Stimulated activated CD4-positive, alpha-beta T cell treated with anti-CD3 and anti-CD28 coated beads, Interleukin-4, amount 100 ng/mL, for 4 hours (primary cell): Measurements from ENCODE around the gene CRTAC1.

ENCODE experiments used
- DNase-seq, 2 experiments: peaks; one replicate each; pipeline ENCODE4 v3.0.0-alpha.2; 2020

Gene CRTAC1

DNA sequence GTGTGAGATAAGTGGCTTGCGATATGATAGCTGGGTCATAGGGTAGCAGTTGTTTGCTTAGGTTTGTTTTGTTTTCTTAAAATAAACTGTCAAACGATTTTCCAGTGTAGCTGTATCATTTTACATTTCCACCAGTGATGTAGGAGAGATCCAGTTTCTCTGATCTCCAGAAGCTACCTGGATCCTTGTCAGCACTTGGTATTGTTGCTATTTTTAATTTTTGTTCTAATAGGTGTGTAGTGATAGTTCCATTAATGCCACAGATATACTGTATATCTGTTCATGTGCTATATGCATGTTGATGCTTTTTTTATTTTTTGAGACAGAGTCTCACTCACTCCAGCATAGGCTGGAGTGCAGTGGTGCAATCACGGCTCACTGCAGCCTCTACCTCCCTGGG, 136.3 kb downstream of the CRTAC1 start:
- DNase-seq = no peak

DNA sequence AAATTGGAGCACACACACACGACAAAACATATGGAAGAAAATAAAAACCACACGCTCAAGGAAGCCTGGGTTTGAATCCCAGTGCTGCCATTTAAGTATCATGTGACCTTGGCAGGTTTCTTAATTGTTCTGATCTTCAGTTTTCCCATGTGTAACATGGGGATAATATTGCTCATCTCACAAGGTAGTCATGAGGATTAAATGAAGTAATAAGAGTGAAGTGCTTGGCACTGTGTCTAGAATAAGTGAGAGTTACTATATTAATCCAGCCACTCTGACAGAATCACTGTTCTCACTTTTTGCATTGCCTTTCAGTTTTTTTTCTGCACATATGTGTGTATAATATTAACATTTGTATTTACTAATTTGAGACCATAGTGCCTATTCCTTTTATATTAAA, 137.5 kb downstream of the CRTAC1 start:
- DNase-seq = no peak

DNA sequence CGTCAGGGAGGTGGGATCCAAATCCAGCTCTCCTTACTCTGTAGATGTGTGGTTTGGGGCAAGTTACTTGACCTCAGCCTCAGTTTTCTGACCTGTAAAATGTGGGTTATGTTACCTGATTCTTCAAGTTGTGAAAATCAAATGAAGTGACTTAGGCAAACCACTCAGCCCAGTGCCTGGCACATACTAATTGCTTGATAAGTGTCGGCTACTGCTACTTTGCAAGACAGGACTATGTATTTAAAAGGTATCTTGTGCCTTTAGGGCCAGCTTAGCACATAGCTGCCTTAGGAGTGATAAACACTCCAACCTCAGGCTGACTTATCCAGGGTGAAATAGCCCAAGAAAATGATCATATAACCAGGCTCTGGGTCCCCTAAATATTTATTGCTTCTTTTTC, 137.9 kb downstream of the CRTAC1 start:
- no peak for DNase-seq

DNA sequence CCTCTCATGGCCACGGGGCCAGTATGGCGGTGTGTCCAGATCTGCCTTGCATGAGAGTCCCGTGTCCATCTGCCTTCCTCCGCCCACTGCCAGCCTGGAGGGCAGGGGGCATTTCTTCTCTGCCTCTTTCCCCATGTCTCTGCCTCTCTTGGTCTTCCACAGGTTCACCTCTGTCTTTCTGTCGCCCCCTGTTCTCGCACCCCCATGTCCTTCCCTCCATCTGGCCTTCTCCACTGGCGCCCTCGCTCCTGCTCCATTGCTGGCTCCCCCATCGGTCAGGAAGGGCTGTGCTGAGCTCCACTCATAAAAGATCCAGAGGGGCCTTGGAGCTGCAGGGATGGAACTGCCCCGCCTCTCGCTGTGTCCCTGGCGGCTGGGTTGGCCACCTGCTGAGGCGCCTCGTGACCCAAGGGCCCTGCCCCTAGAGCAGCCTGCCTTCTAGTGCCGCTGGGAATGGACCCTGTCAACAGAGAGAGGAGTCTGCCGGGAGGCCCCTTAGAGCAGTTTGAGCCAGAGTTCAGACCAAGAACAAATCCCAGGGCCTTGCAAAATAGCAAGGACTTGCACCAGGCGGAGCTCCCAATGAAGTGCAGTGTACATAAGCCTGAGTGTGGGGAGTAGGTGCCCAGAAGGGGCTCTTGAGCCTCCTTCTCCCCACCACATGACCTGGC, 138.8 kb downstream of the CRTAC1 start:
- no peak for DNase-seq

DNA sequence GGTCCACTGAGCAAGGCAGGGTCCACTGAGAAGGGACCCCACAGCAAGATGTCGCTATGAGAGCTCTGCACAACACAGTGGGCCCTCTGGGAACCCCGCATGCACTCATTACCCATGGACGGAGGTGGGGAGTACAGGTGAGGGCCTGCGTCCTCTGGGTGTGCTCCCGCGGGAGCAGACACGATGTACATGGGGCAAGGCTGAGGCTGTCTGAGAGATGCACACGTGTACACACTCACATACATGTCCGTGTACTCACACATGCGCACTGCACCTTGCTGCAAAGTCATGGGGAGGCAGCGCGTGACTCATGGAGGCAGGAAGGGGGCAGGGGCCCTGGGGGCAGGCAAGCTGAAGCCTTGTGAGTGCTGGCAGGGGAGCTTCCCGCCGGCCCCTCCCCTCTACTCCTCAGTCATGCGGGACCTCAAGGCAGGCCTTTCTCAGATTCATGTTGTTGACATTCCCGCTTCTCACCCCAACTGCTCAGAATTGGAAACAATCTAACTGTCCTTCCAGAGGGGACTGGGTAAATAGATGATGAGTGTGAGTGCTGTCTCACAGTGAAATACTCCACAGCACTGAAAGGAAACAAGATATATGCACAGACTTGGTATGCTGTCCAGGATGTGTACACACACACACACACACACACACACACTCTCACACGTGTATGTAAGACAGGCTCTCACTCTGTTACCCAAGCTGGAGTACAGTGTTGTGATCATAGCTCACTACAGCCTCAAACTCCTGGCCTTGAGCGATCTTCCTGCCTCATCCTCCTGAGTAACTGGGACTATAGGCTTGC, 140.8 kb downstream of the CRTAC1 start:
- DNase-seq = no peak

DNA sequence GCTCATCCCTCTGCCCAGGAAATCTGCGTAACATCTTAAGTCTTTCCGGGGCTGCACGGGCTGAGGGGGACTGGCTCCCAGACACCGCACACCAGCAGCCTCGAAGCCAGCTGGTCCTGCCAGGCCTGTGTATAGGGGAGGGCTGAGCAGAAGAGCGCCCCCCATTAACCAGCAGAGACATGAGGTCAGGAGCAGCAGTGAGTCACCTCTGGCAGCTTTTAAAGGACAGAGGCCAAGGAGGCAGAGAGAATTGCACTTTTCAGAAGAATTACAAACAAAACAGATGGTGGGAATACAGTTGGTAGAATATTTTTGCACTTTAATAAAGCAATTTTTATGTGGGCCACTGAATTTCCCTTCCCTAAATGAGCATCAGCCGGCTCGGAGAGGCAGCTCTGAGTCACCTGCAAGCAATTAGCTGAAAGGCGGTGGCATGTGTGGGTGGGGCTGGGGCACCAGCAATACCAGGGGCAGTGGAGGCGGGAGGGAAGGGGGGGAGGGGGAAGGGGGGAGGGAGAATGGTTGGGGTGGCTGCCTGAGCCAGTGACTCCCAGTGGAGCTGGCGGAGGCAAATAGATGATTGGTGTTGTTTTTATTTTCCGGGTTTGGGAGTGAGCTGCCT, 141.7 kb downstream of the CRTAC1 start:
- DNase-seq = peak in 1 of 2 experiments; percentile 29

DNA sequence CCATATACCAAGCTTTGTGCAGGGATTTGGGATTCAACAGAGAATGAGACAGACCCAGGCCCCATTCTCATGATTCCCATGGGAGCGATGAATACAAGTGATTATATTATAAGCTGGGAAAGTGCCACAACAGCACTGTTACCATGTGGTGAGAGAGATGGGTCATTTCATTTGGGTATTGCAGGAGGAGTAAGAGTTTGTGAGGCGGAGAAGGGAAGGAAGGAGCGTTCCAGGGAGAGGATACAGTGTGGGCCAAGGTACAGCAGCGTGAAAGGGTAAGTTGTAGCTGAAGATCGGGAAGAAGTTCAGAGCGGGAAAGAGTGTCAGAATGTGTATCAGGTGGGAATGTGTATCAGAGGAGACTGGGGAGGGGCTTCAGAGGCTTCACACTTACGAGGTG, 142.3 kb downstream of the CRTAC1 start:
- no peak for DNase-seq

DNA sequence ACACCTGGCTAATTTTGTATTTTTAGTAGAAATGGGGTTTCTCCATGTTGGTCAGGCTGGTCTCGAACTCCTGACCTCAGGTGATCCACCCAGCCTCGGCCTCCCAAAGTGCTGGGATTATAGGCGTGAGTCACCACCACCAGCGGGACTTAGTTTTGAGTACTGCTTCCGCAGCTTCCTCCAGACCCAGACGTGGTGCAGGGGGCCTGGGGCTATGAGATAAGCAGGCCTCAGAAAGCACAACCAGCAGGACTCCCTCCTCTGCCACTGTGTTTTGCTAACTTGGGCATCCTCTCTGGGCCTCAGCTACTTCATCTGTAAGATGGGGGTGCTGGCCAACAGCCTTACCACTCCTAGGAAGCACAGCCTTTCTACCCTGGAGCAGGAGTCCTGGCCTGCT, 143.0 kb downstream of the CRTAC1 start:
- DNase-seq = no peak

DNA sequence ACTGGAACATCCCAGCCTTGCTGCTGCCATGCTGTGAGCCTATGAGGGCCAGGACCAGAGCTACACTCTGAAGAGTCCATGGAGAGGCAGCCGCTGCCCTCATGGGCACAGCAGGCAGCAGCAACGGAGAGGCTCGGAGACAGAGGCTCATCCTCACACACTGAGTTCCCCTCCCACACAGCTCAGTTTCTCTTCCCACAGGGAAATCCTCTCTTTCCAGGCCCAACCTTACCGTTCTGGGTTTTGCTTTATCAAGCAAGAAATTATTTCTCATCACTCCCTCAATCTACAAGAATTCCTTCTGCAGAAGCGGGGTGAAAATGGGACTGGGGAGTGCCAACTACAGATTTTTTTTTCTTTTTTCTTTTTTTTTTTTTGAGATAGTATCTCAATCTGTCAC, 144.1 kb downstream of the CRTAC1 start:
- DNase-seq = no peak

DNA sequence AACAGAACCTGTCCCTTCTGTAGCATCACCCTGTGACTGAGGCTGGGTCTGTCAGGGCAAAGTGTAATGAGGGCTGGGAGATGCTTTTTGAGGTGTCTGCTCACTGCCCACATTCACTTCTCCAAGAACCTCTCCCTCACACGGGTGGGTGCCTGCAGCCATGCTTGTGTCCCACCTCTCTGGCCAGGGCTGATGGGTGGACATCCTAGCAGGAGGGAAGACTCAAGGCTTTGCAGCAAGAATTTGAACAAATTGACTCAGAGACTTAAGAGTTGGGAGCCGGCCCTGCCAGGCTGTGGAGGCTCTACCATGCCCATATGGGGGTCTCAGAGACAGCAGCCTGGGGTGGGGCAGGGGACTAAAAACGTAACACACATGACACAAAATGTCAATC, 147.3 kb downstream of the CRTAC1 start:
- DNase-seq = no peak

DNA sequence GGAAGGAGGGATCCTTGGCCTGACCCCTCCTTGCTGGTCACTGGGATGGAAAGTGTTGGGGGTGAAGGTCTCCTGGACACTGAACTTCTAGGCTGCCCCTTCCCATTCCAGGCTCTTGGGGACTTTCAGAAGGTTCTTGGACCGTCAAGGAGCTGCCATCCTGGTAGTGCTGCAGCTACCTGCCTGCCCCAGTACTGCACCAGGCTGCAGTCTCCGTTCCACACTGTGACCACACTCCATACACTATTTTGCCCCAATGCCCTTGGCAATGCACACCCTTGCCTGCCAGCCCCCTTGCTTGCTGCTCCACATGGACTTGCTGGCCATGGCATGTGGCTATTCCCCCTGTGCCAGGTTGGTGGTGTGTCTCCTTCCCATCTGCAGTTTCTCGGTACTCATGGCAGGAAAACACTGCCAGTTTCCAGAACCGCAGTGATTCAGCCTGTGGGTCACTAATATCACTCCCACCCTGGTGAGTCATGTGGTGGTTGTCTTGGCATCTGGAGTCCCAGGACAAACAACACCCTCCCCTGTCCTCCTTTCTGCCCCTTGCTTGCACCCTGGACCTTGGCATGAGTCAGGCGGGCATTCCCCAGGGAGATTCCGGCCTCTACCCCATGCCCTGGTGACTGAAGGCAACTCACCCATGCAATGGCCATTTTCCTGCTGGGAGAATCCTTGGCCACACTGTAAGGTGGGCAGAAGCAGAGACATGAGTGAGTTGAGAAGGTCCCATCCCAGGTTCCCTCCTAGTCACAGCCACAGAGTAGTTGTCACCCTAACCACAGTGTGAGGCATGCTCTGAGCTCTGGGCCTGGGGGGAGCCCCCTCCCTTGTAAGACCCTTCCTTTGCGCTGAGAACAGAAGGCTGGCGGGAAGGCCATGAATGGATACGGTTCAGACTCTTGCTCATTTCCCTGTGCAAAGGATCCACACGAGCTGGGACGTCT, 148.0 kb downstream of the CRTAC1 start:
- DNase-seq = no peak

DNA sequence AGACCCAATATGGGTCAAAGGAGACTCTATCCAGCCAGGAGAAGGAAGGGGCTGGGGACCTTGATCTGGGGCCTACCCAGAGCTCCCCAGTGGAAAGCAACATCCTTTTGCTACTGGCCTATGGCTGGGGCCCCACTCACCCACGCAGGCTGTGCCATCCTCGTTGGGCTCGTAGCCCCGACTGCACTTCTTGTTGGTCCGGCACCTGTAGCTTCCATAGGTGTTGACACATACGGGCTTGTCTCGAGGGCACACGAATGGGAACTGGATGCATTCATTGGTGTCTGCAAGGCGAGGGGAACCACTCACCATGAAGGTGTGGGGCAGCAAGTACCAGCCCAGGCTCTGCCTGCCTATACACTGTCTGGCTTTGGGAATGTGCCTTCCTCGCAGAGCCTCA, 150.3 kb downstream of the CRTAC1 start:
- DNase-seq = no peak

DNA sequence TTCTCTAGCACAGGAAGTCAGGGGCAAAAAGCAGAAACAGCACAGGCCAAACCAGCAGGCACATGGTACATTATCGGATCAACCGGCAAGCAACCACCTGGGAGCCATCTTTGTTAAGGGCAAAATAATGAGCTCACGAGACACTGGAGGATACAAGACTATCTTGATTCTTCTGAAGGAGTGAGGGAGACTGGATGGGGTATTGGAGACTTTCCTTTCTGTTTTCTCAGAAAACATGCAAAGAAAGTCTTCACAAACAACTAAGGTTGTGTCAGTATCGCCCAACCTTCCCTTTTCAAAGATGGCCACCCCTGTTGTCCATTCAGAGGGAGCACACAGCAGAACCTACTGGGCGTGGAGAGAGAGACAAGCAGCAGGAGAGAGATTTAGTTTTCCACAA, 151.2 kb downstream of the CRTAC1 start:
- no peak for DNase-seq

DNA sequence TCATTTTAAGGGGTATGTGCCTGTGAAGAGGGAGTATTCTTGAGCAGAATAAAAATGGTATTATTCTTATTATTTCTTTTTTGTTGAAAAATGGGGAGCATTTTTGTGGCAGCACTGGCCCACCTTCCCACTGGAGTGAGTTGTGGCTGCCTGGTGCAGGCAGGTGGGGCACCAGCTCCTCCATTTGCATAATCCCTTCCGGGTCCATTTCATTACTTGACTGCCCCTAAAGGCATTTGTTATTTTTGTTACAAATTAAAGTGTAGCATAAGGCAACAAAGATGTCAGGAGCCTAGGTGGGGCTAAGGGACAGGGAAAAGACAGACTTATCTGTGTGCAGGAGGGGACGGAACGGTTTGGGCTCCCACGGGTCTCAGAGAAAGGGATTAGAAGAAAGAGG, 154.0 kb downstream of the CRTAC1 start:
- no peak for DNase-seq

DNA sequence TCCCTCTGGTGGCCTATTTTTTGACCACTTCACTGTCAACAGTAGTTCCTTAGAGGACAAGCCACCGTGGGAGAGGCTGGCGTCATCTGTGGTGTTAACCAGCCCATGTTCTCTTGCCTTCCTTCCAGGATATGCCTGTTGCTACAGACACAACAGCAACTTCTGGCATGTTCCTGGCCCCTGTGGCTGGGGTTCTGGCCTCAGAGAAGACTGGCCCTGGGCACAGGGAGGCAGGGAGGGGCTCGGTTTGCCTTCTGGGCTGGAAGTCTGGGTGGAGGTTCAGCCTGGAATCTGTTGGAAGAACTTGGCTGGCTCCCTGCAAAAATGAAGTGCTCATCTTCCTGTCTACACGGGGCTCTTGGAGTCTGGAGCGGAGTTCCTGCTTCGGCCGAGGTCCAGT, 155.0 kb downstream of the CRTAC1 start:
- DNase-seq = no peak

DNA sequence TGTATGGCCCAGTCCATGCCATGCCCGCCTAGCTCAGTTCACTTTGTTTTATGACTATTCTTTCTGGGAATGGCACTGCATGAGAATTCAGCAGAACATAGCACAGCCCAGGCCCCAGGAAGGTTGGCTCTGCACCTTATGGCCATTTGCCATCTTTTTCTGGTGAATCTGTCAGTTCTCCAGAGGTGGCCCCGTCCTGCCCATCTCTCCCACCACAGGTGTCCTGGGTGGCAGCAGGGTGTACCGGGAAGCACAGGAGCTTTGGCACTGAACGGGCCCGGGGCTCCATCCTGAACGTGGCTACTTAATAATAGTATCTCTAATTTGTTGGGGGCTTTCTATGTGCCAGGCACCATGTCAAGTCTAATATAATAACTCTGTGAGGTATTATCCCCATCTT, 156.1 kb downstream of the CRTAC1 start:
- DNase-seq = no peak

DNA sequence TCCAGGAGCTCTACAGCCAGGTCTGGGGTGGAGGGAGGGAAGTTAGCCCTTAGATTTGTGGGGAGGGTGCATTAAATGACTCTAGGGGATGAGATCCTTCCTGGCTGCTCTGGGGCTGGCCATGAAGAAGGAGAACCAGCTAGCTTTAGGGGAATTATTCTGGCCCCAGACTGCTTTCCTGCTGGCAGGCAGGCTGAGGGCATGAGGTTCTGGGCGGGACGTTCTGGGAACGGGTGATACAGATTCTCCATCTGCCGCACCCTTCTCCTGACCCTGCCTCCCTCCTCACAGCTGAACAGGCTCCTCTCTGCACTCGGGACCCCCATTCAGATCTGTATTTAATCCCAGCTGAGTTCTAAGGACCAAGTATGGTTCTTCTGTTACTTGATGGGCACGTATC, 156.9 kb downstream of the CRTAC1 start:
- no peak for DNase-seq

DNA sequence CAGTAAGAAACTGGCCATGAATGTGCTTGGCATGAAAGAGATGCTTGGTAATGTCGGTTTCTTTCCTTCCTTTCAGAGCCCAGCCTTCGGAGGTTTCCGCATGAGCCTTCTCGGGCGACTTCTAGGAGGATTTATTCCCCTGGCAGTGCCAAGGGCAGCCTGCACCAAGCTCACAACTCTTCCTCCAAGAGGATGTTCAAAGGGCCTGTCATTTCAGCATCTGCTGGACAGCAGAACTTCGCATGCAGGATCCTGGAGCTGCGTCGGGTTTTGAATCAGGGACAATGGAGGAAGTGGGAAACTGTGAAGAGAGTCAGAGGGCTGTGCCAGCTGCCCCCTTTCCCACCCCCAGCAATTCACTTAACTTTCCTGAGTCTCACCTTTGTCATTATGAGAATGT, 159.4 kb downstream of the CRTAC1 start:
- no peak for DNase-seq

DNA sequence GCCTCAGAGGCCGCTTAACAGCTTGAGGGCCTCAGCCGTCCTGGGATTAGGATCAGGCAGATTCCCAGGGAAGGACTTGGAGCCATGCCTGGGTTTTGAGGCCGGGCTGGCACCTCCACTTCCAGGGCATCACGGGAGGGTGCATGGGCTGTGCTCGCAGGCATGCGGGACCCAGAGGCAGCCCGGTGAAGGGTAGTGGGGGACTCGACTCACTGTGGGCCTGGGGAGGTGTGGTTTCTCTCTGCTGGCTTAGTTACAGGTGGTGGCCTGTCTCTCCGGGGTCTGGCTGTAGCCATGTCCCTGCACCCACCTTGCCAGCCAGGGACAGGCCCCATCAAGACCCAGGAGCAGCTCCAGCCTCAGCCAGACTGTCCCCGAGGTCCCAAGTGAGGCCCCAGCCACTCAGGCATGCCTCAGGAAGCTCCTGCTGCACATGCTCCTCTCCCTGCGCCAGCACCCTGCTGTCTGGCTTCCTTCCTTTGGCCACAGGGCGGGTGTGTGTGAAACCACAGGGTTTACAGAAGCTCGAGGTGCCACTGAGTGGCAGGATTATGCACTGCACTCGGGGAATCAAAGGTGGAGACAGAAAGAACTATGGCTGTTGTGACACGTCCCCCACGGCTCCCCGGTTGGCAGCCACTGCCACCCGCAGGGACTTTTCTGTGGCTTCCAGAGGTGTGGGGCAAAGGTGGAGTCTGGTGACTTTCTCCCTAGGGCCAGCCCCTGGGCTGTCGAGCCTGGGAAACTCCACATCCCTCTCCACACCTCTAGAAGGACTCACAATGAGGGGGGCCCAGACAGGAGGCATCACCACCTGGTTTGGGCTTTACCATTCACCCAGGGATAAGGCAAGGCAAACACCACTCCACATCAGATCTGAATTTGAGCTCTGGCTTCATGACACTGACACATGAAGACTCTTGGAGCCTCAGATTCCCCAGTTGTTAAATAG, 161.1 kb downstream of the CRTAC1 start:
- DNase-seq = peak; percentile 66 to 78

DNA sequence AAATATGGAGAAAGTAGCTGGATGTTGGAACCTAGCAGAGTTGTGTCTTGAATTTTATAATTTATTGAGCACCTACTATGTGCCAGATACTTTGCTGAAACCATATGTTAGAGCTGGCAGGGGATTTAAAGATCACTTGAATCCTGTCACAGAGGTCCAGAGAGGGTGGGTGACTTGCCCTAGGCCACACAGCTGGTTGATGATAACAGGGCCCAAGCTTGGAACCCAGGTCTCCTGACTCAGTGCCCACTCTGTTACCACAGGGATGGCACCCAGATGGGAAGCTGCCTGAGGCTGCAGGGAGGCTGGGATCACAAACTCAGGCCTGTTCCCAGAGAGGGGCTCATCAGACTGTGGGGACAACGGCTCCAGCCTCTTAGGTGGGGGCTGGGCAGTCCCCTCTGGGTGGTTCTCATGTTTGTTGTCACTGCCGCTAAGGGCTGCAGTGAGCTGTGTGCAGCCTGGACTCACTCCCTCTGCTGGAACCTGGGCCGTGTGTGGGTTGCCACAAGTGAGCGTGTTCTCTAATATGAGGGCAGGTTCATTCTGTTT, 162.2 kb downstream of the CRTAC1 start:
- DNase-seq = no peak

DNA sequence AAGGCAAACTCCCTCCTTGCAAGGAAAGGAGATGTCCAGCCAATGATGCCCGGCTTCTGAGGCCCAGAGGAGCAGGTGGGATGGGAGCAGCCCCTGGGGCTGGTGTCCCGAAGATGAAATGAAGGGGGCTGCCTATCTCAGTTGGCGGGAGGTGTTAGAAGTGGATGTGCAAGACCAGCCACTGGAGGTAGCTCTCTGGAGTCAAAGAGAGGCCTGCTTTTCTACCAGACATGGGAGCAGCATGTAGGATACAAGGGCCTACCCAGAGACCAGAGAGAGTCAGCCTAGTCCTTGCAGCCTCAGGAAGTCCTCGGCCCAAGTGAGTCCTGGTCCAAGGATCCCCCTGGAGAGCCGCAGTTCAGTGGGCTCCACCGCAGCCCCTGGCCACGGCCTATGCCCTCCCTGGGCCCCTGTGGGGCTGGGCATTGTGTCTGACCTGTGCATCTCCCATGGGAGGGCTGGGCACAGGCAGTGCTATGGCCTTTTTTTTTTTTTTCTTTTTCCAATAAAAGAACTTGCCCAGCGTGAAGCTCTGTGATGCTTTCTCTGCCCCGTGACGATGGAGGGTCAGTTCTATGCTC, 163.1 kb downstream of the CRTAC1 start:
- no peak for DNase-seq
